ENCODE measurements around the gene ULK4. TPM values are rescaled to one million over a fixed set of nuclear protein-coding genes. Genes with fewer than 3 reads are reported as not detected.

ULK4 gene
- 1.8 TPM for polyA plus RNA-seq (2013, experiment 1 of 2)
- 2.0 TPM for polyA plus RNA-seq (2013, experiment 2 of 2)

- H3K27ac ChIP-seq (ENCODE audit: low read depth, low read length), result no peak within 1 kb of the TSS
- H3K23ac ChIP-seq (ENCODE audit: low read length), result no peak within 1 kb of the TSS
- H3K4me3 ChIP-seq (ENCODE audit: low read length), result peak within 1 kb of the TSS; percentile 82
- H2BK15ac ChIP-seq (replicated peaks; ENCODE audit: low read depth), result no peak within 1 kb of the TSS
- H3K79me2 ChIP-seq (ENCODE audit: control insufficient read depth, insufficient read depth, low read length), result no peaks in the 10 kb centered on the region
- no peak within 1 kb of the TSS for H3K18ac ChIP-seq (ENCODE audit: low read length)
- H3K4me2 ChIP-seq (ENCODE audit: low read length), result peak within 1 kb of the TSS; percentile 63
- no peaks in the 10 kb centered on the region for H3K4me1 ChIP-seq (ENCODE audit: control insufficient read depth, low read depth, low read length)
- H2AK5ac ChIP-seq (ENCODE audit: low read length), result no peak within 1 kb of the TSS
- no peaks in the 10 kb centered on the region for H3K36me3 ChIP-seq (ENCODE audit: control insufficient read depth, insufficient read depth, low read length)
- H3K56ac ChIP-seq (ENCODE audit: low read length), result peak within 1 kb of the TSS; percentile 61
- no peaks in the 10 kb centered on the region for H3K27me3 ChIP-seq (ENCODE audit: insufficient read depth, low read length, poor library complexity)
- no peak within 1 kb of the TSS for H3K4ac ChIP-seq (ENCODE audit: low read depth, low read length)
- H2BK5ac ChIP-seq (ENCODE audit: low read length), result no peak within 1 kb of the TSS
- DNase-seq, result peak; percentile 100
- peak within 1 kb of the TSS; percentile 67 for H3K9ac ChIP-seq (ENCODE audit: low read length)
- no peaks in the 10 kb centered on the region for H3K79me1 ChIP-seq (ENCODE audit: low read length)
- H4K5ac ChIP-seq (ENCODE audit: low read length), result no peak within 1 kb of the TSS
- WGBS (ENCODE audit: extremely low coverage, insufficient coverage, low lambda C conversion rate), result no CpG with 5 or more reads among the region's 58 CpGs
- H4K8ac ChIP-seq (ENCODE audit: low read depth, low read length), result no peak within 1 kb of the TSS
- no peak within 1 kb of the TSS for H2BK120ac ChIP-seq (ENCODE audit: low read depth, low read length)
Measured at GRCh38 chr3:41961751-41962679, at the start of gene ULK4. TSS of gene ULK4 (minus strand) at chr3:41962103. CDS start at chr3:41954759, 7,344 bp downstream.

GRCh38 chr3:42010530-42010929 lies 48.6 kb upstream of the ULK4 start:
- no peak for DNase-seq
- Histone ChIP-seq H3K27me3 (ENCODE audit: insufficient read depth, low read length, poor library complexity) (no peaks in the 10 kb centered on the region), H3K27ac (ENCODE audit: low read depth, low read length) (no peak overlapping the region)

GRCh38 chr3:42009456-42009855 lies 47.6 kb upstream of the ULK4 start:
- Histone ChIP-seq H3K9ac (ENCODE audit: low read length) (no peak overlapping the region), H3K18ac (ENCODE audit: low read length) (no peak overlapping the region), H3K27ac (ENCODE audit: low read depth, low read length) (no peak overlapping the region), H3K23ac (ENCODE audit: low read length) (no peak overlapping the region), H3K4me1 (ENCODE audit: control insufficient read depth, low read depth, low read length) (no peaks in the 10 kb centered on the region), H4K5ac (ENCODE audit: low read length) (no peak overlapping the region), H3K56ac (ENCODE audit: low read length) (no peak overlapping the region), H3K27me3 (ENCODE audit: insufficient read depth, low read length, poor library complexity) (no peaks in the 10 kb centered on the region), H2BK5ac (ENCODE audit: low read length) (no peak overlapping the region), H3K79me1 (ENCODE audit: low read length) (no peaks in the 10 kb centered on the region), H2AK5ac (ENCODE audit: low read length) (no peak overlapping the region), H4K8ac (ENCODE audit: low read depth, low read length) (no peak overlapping the region), H3K4me3 (ENCODE audit: low read length) (no peak overlapping the region), H2BK120ac (ENCODE audit: low read depth, low read length) (no peak overlapping the region), H3K79me2 (ENCODE audit: control insufficient read depth, insufficient read depth, low read length) (no peaks in the 10 kb centered on the region), H3K36me3 (ENCODE audit: control insufficient read depth, insufficient read depth, low read length) (no peaks in the 10 kb centered on the region), H3K4ac (ENCODE audit: low read depth, low read length) (no peak overlapping the region), H2BK15ac (replicated peaks; ENCODE audit: low read depth) (no peak overlapping the region), H3K4me2 (ENCODE audit: low read length) (no peak overlapping the region)
- no peak for DNase-seq
- WGBS (ENCODE audit: extremely low coverage, insufficient coverage, low lambda C conversion rate), result no CpG with 5 or more reads among the region's 4 CpGs

More at GRCh38 chr3:42010530-42010929, 48.6 kb upstream of the ULK4 start:
- Histone ChIP-seq H2BK15ac (replicated peaks; ENCODE audit: low read depth) (no peak overlapping the region), H3K4me3 (ENCODE audit: low read length) (no peak overlapping the region), H3K36me3 (ENCODE audit: control insufficient read depth, insufficient read depth, low read length) (no peaks in the 10 kb centered on the region), H3K79me2 (ENCODE audit: control insufficient read depth, insufficient read depth, low read length) (no peaks in the 10 kb centered on the region), H4K5ac (ENCODE audit: low read length) (no peak overlapping the region), H3K56ac (ENCODE audit: low read length) (no peak overlapping the region), H3K9ac (ENCODE audit: low read length) (no peak overlapping the region), H3K4me2 (ENCODE audit: low read length) (no peak overlapping the region), H2BK5ac (ENCODE audit: low read length) (no peak overlapping the region), H3K23ac (ENCODE audit: low read length) (no peak overlapping the region), H3K79me1 (ENCODE audit: low read length) (no peaks in the 10 kb centered on the region), H4K8ac (ENCODE audit: low read depth, low read length) (no peak overlapping the region), H3K4me1 (ENCODE audit: control insufficient read depth, low read depth, low read length) (peaks cover 2% of the 10 kb centered on the region), H2BK120ac (ENCODE audit: low read depth, low read length) (no peak overlapping the region), H3K4ac (ENCODE audit: low read depth, low read length) (no peak overlapping the region), H3K18ac (ENCODE audit: low read length) (no peak overlapping the region), H2AK5ac (ENCODE audit: low read length) (no peak overlapping the region)
- no CpG with 5 or more reads among the region's 2 CpGs for WGBS (ENCODE audit: extremely low coverage, insufficient coverage, low lambda C conversion rate)

GRCh38 chr3:42007785-42008184 lies 45.9 kb upstream of the ULK4 start:
- H2BK120ac ChIP-seq (ENCODE audit: low read depth, low read length), result no peak overlapping the region
- no peak overlapping the region for H2BK5ac ChIP-seq (ENCODE audit: low read length)
- no peak overlapping the region for H3K18ac ChIP-seq (ENCODE audit: low read length)
- H4K8ac ChIP-seq (ENCODE audit: low read depth, low read length), result no peak overlapping the region
- H4K5ac ChIP-seq (ENCODE audit: low read length), result no peak overlapping the region
- H3K27me3 ChIP-seq (ENCODE audit: insufficient read depth, low read length, poor library complexity), result no peaks in the 10 kb centered on the region
- H3K4me1 ChIP-seq (ENCODE audit: control insufficient read depth, low read depth, low read length), result no peaks in the 10 kb centered on the region
- DNase-seq, result no peak
- no peaks in the 10 kb centered on the region for H3K79me1 ChIP-seq (ENCODE audit: low read length)
- H3K9ac ChIP-seq (ENCODE audit: low read length), result no peak overlapping the region
- H3K4me3 ChIP-seq (ENCODE audit: low read length), result no peak overlapping the region
- H3K4ac ChIP-seq (ENCODE audit: low read depth, low read length), result no peak overlapping the region
- no peak overlapping the region for H2AK5ac ChIP-seq (ENCODE audit: low read length)
- WGBS (ENCODE audit: extremely low coverage, insufficient coverage, low lambda C conversion rate), result no CpG with 5 or more reads among the region's 3 CpGs
- no peak overlapping the region for H3K23ac ChIP-seq (ENCODE audit: low read length)
- H3K36me3 ChIP-seq (ENCODE audit: control insufficient read depth, insufficient read depth, low read length), result no peaks in the 10 kb centered on the region
- H3K4me2 ChIP-seq (ENCODE audit: low read length), result no peak overlapping the region
- H3K79me2 ChIP-seq (ENCODE audit: control insufficient read depth, insufficient read depth, low read length), result no peaks in the 10 kb centered on the region
- no peak overlapping the region for H3K56ac ChIP-seq (ENCODE audit: low read length)
- H2BK15ac ChIP-seq (replicated peaks; ENCODE audit: low read depth), result no peak overlapping the region
- H3K27ac ChIP-seq (ENCODE audit: low read depth, low read length), result no peak overlapping the region

GRCh38 chr3:42005401-42005800 lies 43.5 kb upstream of the ULK4 start:
- Histone ChIP-seq H3K27ac (ENCODE audit: low read depth, low read length) (no peak overlapping the region), H3K36me3 (ENCODE audit: control insufficient read depth, insufficient read depth, low read length) (no peaks in the 10 kb centered on the region), H3K27me3 (ENCODE audit: insufficient read depth, low read length, poor library complexity) (no peaks in the 10 kb centered on the region), H3K79me1 (ENCODE audit: low read length) (no peaks in the 10 kb centered on the region), H2BK15ac (replicated peaks; ENCODE audit: low read depth) (no peak overlapping the region), H3K9ac (ENCODE audit: low read length) (no peak overlapping the region), H3K4ac (ENCODE audit: low read depth, low read length) (no peak overlapping the region), H3K4me1 (ENCODE audit: control insufficient read depth, low read depth, low read length) (no peaks in the 10 kb centered on the region), H4K8ac (ENCODE audit: low read depth, low read length) (no peak overlapping the region), H2BK120ac (ENCODE audit: low read depth, low read length) (no peak overlapping the region), H3K79me2 (ENCODE audit: control insufficient read depth, insufficient read depth, low read length) (no peaks in the 10 kb centered on the region), H3K4me3 (ENCODE audit: low read length) (no peak overlapping the region), H2AK5ac (ENCODE audit: low read length) (no peak overlapping the region), H3K56ac (ENCODE audit: low read length) (no peak overlapping the region), H3K18ac (ENCODE audit: low read length) (no peak overlapping the region), H3K4me2 (ENCODE audit: low read length) (no peak overlapping the region), H2BK5ac (ENCODE audit: low read length) (no peak overlapping the region), H3K23ac (ENCODE audit: low read length) (no peak overlapping the region), H4K5ac (ENCODE audit: low read length) (no peak overlapping the region)
- no peak for DNase-seq
- WGBS (ENCODE audit: extremely low coverage, insufficient coverage, low lambda C conversion rate), result no CpG with 5 or more reads among the region's 4 CpGs

Data from mesendoderm (in vitro differentiated cells).